Uterus (tissue), 2 donors: ENCODE data around the gene BARHL1.

Experiments used
- POLR2A ChIP-seq, 2 donors: fragments of 450-650 bp; IDR thresholded peaks; one replicate each; pipeline ENCODE4 v1.6.1; 2016; ENCODE audit warnings: antibody characterized with exemption in 2 of 2, mild to moderate bottlenecking in 1 of 2, moderate library complexity in 1 of 2
- TF ChIP-seq, protein P1 (sequence below), 4 experiments: fragments of 200-600 bp in 2 of 4; fragments of 450-650 bp in 2 of 4; sonication (generic) in 2 of 4; IDR thresholded peaks; one replicate each; pipeline ENCODE4 v1.5.1; 2016 to 2019; ENCODE audit warnings: antibody characterized with exemption in 4 of 4, mild to moderate bottlenecking in 2 of 4, moderate library complexity in 1 of 4

DNA sequence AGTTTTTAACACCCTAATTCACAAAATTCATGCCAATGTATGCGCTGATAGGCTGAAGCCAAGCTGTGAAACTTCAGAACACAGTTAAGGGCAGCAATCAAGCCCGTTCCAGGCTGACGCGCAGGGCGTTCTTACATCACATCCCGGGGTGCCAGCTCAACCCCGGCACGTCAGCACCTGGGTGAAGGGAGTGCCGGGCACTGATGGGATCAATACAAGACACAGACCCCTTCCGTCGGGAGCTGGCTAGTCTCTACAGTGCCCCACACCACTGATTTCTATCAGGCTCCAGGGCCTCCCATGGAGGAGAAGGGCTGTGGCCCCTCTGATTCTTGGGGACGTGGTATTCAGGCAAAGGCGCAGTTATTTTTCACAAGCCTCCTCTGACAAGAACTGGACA, 12.0 kb downstream of the BARHL1 start:
- TF ChIP-seq, protein P1, sequence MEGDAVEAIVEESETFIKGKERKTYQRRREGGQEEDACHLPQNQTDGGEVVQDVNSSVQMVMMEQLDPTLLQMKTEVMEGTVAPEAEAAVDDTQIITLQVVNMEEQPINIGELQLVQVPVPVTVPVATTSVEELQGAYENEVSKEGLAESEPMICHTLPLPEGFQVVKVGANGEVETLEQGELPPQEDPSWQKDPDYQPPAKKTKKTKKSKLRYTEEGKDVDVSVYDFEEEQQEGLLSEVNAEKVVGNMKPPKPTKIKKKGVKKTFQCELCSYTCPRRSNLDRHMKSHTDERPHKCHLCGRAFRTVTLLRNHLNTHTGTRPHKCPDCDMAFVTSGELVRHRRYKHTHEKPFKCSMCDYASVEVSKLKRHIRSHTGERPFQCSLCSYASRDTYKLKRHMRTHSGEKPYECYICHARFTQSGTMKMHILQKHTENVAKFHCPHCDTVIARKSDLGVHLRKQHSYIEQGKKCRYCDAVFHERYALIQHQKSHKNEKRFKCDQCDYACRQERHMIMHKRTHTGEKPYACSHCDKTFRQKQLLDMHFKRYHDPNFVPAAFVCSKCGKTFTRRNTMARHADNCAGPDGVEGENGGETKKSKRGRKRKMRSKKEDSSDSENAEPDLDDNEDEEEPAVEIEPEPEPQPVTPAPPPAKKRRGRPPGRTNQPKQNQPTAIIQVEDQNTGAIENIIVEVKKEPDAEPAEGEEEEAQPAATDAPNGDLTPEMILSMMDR (IDR thresholded peaks at IDR 0.05) = no peak
- TF ChIP-seq POLR2A (IDR thresholded peaks at IDR 0.05) = no peak
